NCI-H2196 treated with DMSO at 0.1 percent for 48 hours (cell line): ENCODE measurements around the gene PCBD1.

ENCODE experiments used
- DNase-seq: peaks from one replicate; lab custom pipeline; 2025; ENCODE audit not compliant: unreplicated experiment; lab: John Stamatoyannopoulos, UW

The PCBD1 gene

DNA sequence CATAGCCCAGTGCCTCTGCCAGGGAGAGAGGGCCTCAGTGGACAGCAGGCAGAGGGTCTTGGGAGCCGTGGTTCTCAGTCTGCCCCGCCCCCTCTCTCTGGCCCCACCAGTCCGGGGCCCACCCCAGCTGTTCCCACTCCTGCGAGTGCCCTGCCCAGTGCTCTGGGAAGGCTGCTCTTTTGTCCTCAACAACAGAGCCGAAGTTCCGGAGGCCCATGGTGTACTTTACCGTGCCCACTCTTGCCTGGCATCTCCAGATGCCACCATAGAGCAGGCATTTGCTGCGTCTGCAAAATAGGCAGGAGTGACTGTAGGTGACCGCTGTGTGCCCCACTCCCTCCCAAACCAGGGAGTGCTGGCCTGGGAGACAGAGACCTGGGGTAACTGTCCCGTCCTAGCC lies 29.3 kb upstream of the PCBD1 start:
- DNase-seq: no peak

DNA sequence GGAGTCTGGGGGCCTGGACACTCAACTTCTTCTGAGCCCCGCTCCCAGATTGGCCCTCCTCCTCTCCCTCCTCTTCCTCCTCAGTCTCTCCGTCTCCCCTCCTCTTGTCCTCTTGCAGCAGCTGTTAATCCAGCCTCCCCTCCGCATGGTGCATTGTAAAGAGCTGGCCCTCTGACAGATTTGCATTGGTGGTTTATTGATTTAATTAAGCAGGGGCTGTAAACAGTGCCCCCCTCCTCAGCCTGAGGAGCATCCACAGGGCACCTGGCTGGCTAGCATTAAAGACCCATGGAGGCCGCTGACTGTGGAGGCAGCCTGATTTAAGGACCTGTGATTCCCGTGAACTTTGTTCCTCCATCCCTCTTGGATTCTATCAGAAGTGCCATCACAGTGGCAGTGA lies 28.9 kb upstream of the PCBD1 start:
- DNase-seq: no peak

DNA sequence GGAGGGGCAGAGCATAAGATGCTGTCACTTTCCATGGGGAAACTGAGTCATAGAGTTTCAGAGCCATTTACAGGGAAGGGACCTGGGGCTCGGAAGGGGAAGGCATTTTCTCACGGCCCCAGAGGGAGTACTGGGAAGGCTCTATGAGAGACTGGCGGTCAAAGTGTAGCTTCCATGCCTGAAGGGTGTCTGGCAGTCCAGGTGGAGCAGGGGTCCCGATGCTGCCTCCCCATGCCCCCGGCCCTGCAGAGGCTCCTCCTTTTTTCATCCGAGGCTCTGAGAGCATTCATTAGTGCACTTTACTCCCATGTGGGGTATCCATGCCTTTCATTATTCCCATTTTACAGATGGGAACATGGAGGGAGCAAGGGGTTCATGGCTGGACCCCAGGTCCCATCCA lies 27.9 kb upstream of the PCBD1 start:
- no peak for DNase-seq

DNA sequence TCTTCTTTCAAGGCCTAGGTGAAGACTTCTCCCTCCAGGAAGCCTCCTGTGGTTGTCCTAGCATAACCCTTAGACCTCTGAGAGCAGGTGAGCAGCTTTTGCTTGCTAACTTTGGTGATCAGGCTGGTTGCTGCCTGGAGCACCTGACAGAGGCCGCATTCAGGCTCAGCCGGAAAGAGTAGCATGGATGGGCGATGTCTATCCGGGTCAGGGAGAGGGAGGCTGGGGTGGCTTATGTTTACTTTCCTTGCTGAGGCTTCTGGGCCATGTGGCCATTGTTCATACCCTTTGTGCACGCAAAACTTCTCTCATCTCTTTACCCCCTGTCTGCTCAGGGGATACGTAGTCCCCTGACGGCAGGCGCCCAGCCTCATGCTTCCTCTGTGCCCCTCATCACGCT lies 27.4 kb upstream of the PCBD1 start:
- DNase-seq: no peak

DNA sequence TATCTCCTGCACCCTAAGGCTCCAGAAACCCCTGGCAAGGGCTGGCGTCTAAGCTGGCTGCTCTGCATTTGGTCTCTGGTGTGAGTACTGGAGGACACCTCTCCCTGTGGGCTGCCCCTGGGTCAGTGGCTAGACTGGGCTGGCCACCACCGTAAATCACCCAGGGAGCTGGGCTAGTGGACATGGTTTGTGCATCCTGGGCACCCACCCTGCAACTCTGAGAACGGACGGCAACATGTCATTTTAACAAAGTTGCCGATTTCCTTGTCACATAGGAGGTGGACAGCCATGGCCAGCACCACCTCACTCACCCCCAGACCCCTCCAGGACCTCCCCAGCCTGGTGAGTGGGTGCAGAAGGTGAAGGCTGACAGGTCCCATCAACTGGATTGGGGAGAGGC lies 26.8 kb upstream of the PCBD1 start:
- DNase-seq: no peak

DNA sequence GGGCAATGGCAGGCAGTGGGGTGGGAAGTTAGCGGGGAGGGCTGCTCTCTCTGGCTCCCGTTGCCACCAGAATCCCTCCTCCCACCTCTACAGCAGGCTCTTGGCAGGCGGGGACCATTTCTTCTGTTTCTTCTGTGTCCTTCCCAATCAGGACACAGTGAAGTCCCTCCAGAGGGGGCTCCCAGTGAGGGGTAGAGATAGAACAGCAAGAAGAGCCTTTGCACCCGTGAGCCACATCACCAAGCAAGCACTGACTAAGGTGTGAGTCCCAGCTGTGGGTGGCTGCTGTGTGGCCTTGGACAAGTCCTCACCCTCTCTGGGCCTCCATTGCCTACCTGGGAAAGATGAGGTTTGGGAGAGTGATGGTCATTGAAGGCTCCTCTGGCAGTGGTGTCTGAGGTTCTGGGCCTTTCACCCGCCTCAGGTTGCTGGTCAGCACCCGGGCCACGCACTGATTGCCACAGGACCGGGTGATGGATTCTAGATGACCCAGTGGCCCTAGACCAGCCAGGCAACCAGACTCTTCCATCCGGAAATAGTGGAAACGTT lies 26.0 kb upstream of the PCBD1 start:
- no peak for DNase-seq

DNA sequence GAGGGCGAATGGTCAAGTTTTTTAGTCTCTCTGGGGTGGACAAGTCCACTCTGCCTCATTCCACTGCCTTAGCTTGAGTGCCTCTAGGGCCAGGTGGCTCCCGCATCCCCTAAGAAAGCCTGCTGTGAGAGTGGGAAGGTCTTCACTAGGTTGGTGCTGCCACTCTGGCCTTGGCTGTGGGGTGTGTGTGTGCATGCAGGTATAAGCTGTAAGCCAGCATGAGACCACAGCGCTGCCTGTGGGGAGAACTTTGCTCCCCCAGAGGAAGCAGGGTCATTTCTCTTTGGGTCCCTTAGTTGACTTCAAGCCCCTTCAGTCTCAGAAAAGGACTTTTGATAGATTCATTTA lies 25.5 kb upstream of the PCBD1 start:
- no peak for DNase-seq

DNA sequence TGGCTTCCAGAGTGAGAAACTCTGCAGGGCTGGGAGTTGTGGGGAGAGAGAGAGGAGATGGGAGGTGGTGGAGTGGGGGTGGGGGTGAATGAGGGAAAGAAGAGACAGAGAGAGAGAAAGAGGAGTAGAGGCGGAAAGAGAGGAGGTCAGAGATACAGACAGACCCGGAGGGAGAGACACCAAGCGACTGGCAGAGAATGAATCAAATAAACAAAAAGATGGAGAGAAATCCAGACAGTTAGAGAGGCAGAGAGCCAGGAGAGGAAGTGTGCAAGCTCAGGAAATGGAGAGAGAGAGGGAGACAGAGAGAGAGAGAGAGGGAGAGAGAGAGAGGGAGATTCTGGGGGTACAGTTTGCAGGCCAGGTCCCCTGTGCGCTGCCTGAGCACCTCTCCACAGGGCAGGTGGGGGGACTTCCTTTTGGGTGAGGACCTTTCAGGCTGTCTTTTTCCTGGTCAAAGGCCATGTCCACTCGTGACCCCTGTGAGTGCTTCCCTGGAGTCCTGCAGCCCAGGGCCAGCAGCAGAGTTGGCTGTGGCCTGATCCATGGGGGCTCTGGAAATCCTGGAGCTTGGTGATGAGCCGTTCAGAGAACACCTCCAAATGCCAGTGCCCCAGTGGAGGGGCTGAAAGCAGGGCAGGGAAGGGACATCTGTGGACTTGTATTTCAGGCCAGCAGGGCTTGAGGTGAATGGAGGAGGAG lies 25.0 kb upstream of the PCBD1 start:
- no peak for DNase-seq

DNA sequence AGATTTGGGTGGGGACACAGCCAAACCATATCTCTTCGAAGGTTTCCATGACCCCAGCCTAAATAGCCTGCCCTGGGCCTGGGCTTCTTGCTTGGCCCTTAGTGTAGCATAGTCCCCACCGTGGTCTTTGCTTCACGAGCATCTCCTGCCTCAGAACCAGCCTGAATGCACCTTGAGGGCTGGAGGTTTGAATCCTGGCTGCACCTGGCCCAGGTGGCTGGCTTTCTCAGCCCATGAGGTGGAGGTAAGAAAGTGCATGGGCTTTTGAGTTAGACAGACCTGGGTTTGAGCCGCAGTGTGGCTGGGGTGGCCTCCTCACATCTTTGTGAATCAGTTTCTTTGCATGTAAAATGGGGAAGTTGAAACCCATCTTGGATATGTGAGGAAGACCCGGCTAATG lies 24.2 kb upstream of the PCBD1 start:
- DNase-seq: no peak

DNA sequence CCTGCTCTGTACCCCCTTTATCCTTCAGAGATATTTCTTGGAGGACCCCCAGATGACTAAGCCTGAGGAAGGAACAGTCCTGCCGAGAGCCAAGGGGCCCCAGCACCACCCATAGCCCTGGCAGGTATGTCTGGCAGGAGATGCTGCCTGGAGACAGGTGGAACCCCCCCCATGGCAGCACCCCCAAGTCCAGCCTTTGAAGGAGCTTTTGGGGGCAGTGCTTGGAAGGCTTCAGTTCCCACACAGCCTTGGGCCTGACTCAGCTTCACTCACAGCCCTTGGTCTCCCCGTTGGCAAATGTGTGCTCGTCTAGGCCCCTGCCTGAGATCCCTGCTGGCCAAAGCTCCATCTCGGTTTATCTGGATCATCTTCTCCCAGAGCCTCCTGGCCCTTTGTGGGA lies 23.0 kb upstream of the PCBD1 start:
- no peak for DNase-seq

DNA sequence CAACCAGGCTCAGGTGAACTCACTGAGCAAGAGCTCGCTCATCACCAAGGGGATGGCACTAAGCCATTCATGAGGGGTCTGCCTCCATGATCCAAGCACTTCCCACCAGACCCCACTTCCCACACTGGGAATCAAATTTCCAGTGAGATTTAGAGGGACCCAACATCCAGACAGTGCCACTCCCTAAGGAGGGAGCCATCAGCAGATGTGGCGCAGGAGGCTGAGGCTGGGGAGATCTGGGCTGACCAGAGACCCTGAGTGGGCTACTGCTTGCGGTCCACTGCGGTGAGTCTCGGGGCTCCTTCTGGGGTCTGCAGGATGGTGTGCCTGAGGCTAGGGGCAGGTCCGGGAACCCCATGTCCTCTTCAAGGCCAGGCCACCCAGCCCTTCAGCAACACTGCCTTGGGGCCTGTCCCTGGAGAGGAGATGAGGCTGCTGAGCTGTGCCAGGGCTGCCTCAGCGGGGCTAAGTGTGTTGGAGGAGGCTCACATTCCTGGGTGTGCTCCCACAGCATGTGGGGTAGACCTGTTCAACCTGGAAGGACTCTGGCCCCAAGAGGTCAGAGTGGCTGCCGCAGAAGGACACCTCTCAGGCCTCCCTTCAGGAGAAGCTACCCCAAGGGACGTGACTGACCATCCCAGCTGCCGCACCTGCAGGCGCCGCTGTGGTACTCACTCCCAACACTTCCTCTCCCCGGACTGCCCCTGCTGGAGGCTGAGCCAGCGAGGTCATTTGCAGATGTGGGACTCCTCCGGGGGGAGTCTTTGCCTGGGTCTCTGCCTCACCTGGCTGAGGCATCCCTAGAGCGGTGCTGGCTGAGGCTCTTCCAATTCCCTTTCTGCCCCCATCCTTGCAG lies 22.3 kb upstream of the PCBD1 start:
- no peak for DNase-seq

DNA sequence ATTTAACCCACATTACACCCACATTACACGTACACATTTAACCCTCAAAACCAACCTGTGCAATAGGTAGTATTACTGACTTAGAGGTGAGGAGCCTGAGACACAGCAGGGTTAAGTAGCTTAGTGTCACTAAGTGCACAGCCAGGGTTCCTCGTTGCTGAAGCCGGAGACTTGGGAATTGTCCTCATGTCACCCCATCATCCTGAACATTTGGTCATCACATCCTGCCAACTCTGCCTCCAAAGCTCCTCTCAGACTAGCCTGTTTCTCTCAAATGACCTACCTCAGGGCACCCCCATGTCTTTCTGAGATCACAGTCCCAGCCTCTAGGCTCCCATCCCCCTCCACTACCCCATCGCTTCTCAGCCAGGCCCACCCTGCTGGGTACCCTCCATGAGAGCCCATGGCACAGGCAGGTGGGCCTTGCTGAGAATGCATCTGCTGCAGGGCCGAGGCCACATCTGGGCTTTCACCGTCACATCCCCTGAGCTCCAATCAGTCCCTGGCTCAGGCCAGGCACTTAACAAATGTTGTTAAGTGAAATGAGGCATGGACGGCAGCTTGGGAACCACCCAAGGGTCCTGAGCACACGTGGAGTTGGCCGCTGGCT lies 21.1 kb upstream of the PCBD1 start:
- no peak for DNase-seq

DNA sequence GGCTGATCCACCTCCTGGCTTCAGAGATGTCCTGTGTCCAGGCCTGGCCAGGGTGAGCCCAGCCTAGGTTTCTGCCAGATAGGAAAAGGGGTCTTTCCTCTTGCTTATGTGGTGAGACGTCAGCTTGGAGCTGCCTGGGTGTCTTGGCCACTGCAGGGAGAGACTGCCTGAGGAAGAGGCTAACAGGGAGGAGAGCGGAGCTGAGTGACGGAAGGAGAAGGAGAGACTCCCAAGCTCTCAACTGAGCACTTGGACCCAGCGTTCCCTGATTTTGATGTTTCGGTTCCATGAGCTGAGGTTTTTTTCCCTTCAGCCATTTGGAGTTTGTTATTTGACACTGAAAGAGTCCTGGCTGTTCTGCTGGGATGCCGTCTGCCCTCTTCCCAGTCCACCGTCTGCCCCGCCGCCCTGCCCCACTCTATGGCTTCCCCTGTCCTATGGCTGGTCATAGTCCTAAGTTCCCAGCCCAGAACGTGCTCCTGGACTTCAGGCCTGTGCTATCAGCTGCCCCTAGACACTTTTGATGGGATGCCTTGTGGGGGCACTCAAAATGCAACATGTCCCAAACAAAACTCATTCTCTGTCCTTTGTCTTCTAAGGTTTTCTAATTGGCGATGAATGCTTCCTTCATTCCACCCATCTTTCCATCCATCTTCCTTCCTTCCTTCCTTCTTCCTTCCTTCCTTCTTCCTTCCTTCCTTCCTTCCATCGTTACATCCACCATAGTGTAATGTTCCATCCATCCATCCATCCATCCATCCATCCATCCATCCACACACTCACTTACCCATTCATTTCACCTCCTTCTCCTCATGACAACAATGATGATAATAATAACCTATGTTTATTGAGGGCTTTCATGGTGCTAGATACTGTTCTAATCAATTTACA lies 20.3 kb upstream of the PCBD1 start:
- DNase-seq: no peak

DNA sequence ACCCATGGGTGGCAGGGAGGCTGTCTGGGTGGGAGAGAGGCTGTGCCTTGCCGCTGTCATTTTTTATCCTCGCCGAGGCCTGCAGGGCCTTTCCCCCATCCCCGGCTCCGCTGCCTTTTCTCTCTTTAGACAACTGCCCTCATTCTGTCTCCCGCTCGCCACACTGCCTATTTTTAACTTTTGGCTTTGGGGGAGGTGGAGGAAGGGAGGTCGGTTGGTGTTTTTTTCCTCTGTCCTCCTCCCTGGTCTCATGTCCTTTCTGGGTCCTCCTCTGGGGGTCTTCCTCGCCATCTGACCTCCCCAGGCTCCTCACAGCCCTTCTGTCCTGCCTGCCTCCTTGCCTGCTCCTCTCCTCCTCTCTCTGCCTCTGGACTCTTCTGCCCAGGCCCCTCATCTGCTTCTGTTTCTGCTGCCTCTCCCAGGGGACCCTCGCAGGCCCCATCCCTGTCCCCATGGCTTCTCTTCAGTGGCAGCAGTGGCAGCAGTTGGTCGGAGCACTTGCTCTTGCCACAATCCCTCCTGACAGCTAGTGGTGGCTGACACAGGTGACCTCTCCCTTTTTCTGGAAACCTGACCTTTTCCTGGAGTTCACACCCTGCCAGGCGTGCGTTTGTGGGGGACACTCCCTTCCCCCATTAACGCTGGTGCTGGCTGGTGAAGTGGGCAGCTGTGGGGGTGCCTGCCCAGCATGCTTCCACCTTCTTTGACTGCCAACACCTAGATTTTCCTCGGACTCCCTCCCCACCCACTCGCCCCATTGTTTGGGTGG lies 19.5 kb upstream of the PCBD1 start:
- no peak for DNase-seq

DNA sequence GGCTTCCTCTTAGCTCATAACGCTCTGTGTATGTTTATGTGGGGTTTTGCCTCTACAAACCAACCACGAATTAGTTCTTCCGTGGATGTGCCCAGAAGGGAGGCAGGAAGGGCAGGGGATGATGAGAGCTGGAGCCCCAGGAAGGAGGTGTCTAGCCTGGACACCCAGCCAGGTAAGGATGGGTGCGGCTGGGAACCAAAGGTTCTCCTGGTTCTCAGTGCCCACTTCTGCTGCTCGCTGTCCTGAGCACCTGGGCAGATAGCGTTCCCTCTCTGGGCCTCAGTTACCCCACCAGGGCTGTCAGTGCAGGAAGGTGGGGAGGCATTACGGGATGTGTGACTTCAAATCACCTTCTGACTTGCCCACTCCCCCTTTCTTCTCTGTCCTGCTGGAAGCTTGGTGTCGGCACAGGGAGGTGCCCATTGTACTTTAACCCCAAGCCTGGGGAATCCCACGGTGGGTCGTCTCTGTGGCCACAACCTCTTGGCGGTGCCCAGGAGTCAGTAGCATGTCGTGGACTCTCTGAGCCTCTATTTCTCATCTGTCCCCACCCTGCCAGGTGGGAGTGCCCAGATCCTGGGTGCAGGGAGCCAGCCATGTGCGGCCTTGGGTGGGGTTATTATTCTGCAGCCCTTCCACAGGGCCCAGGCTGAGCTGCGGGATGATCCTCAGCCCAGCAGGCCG lies 18.7 kb upstream of the PCBD1 start:
- DNase-seq: no peak

DNA sequence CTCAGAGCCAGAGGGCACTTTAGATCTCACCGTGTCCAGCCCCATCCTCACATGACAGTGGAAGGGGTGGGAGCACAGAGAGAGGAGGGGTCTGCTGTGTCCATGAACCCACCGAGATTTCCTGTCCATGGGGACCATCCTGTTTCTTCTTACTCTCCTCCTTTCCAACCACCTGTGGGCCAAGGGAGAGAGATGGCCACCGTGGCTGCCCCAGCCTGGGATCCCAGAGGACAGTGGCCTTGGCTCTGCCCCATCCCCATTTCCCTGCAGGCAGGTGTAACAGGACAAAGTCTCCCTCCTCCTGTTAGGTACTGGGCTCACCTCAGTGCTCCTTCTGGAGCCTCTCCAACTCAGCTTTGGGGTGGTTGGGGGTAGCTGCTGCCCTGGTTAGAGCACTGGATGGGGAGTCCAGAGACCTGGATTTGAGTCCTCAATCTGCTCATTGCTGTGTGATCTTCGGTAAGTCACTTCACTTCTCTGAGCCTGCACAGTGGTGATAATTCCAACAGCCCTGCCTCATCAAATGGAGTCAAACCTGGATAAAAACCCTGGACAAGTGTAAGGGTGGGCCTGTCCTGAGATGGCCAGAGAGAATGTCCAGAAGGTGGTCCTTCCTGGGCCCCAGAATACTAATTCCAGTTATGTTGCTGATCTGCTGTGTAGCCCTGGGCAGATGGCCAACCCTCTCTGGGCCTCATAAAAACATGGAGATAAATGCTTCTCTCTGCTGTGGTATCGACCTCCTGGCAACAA lies 17.8 kb upstream of the PCBD1 start:
- DNase-seq: no peak

DNA sequence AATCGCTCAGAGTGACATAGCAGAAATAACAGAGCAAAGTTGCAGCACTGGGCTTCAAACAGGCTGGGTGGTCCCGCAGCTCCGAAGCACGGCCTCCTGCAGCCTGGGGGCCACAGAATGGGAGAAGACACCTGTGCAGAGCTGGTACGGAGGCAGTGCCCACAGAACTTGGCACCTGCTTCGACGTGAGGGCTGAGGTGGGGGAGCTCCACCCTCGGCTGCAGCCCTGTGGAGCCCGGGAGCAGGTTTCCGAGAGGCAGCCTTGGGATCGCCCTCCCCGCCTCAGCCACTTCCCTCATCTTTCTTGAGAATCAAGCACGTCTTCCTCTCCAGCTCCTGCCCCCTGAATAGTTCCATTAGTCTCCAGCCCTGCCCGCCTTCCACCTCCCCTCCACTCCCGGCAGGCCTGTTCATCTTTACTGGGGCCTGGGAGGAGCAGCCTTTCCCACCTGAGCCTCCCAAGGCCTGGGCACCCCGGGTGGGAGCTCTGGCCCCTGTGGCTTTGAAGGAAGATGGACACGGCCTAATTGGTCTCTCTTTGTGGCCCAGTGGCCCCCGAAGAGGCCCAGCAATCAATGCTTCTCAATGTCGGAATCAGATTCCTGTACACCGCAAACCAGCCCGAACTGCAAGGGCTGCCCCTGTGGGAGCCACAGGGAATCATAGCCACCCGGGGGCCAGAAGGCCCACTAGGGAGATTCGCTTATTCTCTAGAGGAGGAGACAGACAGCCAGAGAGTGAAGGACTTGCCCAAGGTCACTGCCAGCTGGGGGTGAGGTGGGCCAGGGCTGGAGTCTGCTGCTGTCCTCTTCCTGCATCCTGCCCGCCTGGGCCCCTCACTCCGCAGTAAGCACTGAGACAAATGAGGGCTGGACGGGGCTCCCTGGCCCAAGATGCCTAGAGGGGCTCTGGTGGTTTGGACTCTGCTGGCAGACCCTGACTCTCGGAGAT lies 17.0 kb upstream of the PCBD1 start:
- DNase-seq: no peak
